Psoas muscle (tissue), 8 donors: ENCODE results near the gene PDIA5. TPM values are rescaled to one million over a fixed set of nuclear protein-coding genes. Genes with fewer than 3 reads are reported as not detected.

Source experiments
- ATAC-seq, 4 donors: fragments of 200-7000 bp; cut with Tn5 transposase; one replicate each; pipeline ENCODE4 v1.9.1; 2020; ENCODE audit warnings: moderate library complexity in 3 of 4, mild to moderate bottlenecking in 2 of 4
- DNase-seq, 2 donors: peaks; one replicate each; pipeline ENCODE4 v3.0.0-alpha.2; 2020
- H3K27ac ChIP-seq: fragments of 200-600 bp; one replicate; pipeline ENCODE4 v1.8.0; 2022
- H3K27me3 ChIP-seq, 3 donors: fragments of 200-600 bp in 1 of 3; one replicate each; pipeline versions ENCODE4 v1.6.1 to v1.8.0; 2013 to 2022; ENCODE audit warnings: low read length in 2 of 3, mild to moderate bottlenecking in 2 of 3, moderate library complexity in 1 of 3; ENCODE audit not compliant: insufficient read depth in 3 of 3
- H3K36me3 ChIP-seq, 2 donors: fragments of 200-600 bp in 1 of 2; one replicate each; pipeline versions ENCODE4 v1.6.1 to v1.8.0; 2013 to 2022; ENCODE audit warnings: low read depth in 1 of 2, mild to moderate bottlenecking in 1 of 2, moderate library complexity in 1 of 2; ENCODE audit not compliant: insufficient read depth in 1 of 2
- H3K4me1 ChIP-seq: fragments of 200-600 bp; one replicate; pipeline ENCODE4 v1.8.0; 2022
- H3K4me3 ChIP-seq: fragments of 200-600 bp; one replicate; pipeline ENCODE4 v1.8.0; 2022; ENCODE audit warnings: mild to moderate bottlenecking
- H3K9me3 ChIP-seq: fragments of 200-600 bp; one replicate; pipeline ENCODE4 v1.8.0; 2022
- WGBS, 3 donors: extraction: QIAGEN DNeasy Blood & Tissue Kit; methylation state at CpG; one replicate each; pipeline versions ENCODE4 v1.1.6 to v1.1.7; 2013; 5-methylcytosine and 5-hydroxymethylcytosine counted together
- intact Hi-C, 2 donors: fragments of 100-400 bp; cut with DNase I; formaldehyde crosslinking; loops; one replicate each; pipeline versions ENCODE4 v1.11.0 to v1.14.2; 2022
- polyA plus RNA-seq, 3 donors: library from polyadenylated mRNA; stranded (reverse); fragments of 200-250 nt; gene quantifications; one replicate each; pipeline ENCODE4 v1.2.3, GENCODE V29; 2013
- total RNA-seq, 4 donors: library from RNA; stranded (reverse); fragmentation: NEBNext Ultra II Directional in 2 of 4; extraction: Animal tissue kit (Norgen Biotek cat#: 25700) in 2 of 4; gene quantifications; one replicate each; pipeline versions ENCODE4 v1.2.1 to v1.2.4, GENCODE V29; 2021 to 2023
- TF ChIP-seq, protein P1 (sequence below): fragments of 200-600 bp; IDR thresholded peaks from one replicate; pipeline ENCODE4 v1.8.0; 2022; ENCODE audit warnings: antibody characterized with exemption
- donor health status: healthy with polysubstance abuse.
- donor health status: DM: no; HTN: no; CAD: no; lungs with moderate emphysema.
- donor health status: Bipolar disorder and iron deficiency.
- donor health status: healthy.
- donor health status: DM: yes; HTN: yes; CAD: no.
- donor health status: DM: no; HTN: no; CAD: no.
- donor health status: DM: no; HTN: no; CAD: no.
- donor health status: DM: yes; HTN: yes; CAD: no.

PDIA5 gene
- total and polyA plus RNA-seq, 7 donors = 2.9 to 6.4 (median 4.6) TPM

DNA sequence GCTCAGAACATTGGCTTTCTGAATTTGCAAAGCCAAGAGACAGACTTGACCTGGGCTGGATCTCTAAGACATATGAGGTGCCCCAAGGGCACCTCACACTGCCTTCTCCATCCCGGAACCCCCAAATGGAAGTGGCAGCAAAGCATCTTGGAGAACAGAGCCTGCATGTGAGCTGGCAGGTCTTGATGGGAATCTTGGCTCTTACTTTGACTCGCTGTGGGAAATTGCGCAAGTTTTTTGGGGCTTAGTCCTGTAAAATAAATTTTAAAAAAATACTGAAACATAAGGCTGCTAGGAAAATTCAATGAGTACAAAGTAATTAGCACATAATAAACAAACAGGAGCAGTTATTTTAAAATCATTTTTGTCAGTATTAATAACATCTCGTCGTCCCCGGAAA lies 121.2 kb downstream of the PDIA5 start:
- intact Hi-C loops = no loop called here

DNA sequence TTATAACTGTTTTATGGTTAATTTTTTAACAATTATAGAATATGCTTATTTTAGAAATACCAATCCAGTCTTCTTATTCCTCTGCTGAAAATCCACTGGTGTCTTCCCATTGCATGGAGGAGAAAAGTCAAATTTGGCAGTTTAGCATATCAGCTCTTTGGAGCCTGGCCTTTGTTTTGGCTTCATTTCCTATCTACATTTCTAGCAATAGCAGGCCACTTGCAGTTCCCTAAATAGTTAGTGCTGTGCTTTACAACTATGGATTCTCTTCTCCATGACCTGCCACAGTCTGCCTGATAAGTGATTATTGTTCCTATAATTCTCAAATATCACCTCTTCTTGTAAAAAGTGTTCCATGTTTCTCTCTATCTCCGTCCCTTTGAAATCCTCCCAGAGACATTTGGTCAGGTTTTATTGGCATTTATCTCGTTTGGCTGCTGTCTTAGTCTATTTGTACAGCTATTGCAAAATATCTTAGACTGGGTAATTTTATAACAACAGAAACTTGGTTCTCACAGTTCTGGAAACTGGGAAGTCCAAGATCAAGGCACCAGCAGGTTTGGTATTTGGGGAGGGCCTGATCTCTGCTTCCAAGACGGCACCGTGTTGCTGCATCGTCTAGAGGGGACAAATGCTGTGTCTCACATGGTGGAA lies 126.8 kb downstream of the PDIA5 start:
- Histone ChIP-seq H3K36me3 (no peaks in the 10 kb centered on the region), H3K4me1 (no peaks in the 10 kb centered on the region), H3K27ac (no peak overlapping the region), H3K9me3 (no peaks in the 10 kb centered on the region), H3K27me3 (no peaks in the 10 kb centered on the region), H3K4me3 (no peak overlapping the region)
- no peak for ATAC-seq
- 61 to 75% (median 67%) methylated on average over 5 of the region's 5 CpGs for WGBS, 3 donors
- no peak for DNase-seq
- TF ChIP-seq, protein P1, sequence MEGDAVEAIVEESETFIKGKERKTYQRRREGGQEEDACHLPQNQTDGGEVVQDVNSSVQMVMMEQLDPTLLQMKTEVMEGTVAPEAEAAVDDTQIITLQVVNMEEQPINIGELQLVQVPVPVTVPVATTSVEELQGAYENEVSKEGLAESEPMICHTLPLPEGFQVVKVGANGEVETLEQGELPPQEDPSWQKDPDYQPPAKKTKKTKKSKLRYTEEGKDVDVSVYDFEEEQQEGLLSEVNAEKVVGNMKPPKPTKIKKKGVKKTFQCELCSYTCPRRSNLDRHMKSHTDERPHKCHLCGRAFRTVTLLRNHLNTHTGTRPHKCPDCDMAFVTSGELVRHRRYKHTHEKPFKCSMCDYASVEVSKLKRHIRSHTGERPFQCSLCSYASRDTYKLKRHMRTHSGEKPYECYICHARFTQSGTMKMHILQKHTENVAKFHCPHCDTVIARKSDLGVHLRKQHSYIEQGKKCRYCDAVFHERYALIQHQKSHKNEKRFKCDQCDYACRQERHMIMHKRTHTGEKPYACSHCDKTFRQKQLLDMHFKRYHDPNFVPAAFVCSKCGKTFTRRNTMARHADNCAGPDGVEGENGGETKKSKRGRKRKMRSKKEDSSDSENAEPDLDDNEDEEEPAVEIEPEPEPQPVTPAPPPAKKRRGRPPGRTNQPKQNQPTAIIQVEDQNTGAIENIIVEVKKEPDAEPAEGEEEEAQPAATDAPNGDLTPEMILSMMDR = no peak
- intact Hi-C loops = no loop called here

More for the DNA sequence above, 121.2 kb downstream of the PDIA5 start:
- no peaks in the 10 kb centered on the region for H3K4me1 ChIP-seq
- H3K27ac ChIP-seq = no peak overlapping the region
- H3K36me3 ChIP-seq = no peaks in the 10 kb centered on the region
- H3K27me3 ChIP-seq = no peaks in the 10 kb centered on the region
- no peak for ATAC-seq
- TF ChIP-seq, protein P1 = no peak
- H3K9me3 ChIP-seq = no peaks in the 10 kb centered on the region
- H3K4me3 ChIP-seq = no peak overlapping the region
- 72 to 89% (median 86%) methylated on average over 6 of the region's 6 CpGs for WGBS, 3 donors
- no peak for DNase-seq

DNA sequence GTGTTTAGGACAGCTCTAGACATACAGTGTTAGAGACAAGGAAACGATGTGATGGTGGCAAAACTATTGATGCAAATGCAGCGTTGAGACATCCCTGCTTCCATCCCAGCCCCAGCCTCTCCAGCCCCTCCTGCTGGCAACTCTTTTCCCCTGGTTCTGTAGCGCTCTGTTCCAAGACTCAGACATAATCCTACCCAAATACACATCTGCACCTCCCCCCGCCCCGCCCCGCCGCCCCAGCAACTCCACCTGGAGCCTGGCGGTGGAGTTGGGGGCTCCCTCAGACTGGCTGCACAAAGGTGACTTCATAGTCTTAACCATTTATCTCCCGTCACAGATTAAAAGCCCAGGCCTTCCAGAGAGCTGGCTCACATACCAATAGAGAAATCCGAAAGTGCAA lies 127.7 kb downstream of the PDIA5 start:
- H3K4me1 ChIP-seq = no peaks in the 10 kb centered on the region
- no peaks in the 10 kb centered on the region for H3K27me3 ChIP-seq
- intact Hi-C loops = no loop called here
- H3K4me3 ChIP-seq = no peak overlapping the region
- ATAC-seq (no peak), DNase-seq (no peak)
- 24 to 39% (median 24%) methylated on average over 10 of the region's 10 CpGs for WGBS, 3 donors
- no peak overlapping the region for H3K27ac ChIP-seq
- H3K9me3 ChIP-seq = no peaks in the 10 kb centered on the region
- no peaks in the 10 kb centered on the region for H3K36me3 ChIP-seq
- TF ChIP-seq, protein P1 = no peak

DNA sequence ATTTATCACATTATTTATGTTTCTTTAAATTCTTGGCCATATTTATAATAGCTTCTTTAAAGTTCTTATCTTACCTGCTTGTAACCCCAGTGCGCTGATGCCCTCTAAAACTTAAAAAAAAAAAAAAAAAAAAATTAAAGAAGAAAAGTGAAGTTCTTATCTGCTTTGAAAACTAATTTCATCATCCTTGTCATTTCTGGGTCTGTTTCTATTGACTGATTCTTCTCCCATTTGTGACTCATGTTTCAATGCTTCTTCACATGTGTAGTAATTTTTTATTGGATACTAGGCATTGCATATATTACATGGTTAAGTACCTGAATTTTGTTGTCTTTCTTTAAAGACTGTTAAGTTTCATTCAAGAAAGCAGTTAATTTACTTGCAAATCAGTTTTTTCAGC lies 131.5 kb downstream of the PDIA5 start:
- Histone ChIP-seq H3K4me1 (peaks cover 5% of the 10 kb centered on the region), H3K36me3 (no peaks in the 10 kb centered on the region), H3K27ac (no peak overlapping the region), H3K9me3 (no peaks in the 10 kb centered on the region), H3K27me3 (no peaks in the 10 kb centered on the region), H3K4me3 (no peak overlapping the region)
- TF ChIP-seq, protein P1 = no peak
- 93 to 100% (median 95%) methylated on average over 1 of the region's 1 CpG for WGBS, 3 donors
- no peak for ATAC-seq
- intact Hi-C loops = no loop called here
- DNase-seq = no peak

DNA sequence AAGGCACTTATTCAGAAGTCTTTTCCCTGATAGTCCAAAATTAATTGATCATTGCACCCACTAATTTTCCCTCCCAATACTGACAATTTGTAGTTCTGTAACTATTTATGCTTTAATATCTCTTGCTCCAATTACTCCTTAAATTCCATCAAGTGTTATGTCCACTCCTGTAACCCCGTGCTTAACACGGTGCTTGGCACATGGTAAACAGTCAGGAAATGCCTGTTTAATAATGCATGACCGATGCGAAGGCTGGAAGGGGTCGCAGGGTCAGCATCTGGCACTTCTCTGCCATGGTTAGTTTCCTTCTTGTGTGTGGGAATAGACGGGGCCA lies 134.4 kb downstream of the PDIA5 start:
- TF ChIP-seq, protein P1 = no peak
- Histone ChIP-seq H3K9me3 (no peaks in the 10 kb centered on the region), H3K4me1 (peaks cover 5% of the 10 kb centered on the region), H3K27ac (peak overlapping the region; percentile 85), H3K27me3 (no peaks in the 10 kb centered on the region), H3K36me3 (peaks cover 0 to 7% of the 10 kb centered on the region in 2 donors), H3K4me3 (peak overlapping the region; percentile 97)
- intact Hi-C loops = no loop called here
- WGBS, 3 donors = 1 to 5% (median 2%) methylated on average over 6 of the region's 6 CpGs
- ATAC-seq (peak in 1 of 4 donors; percentile 2), DNase-seq (no peak)
